ENCODE results near the gene KCNK1. TPM values are rescaled to one million over a fixed set of nuclear protein-coding genes. Genes with fewer than 3 reads are reported as not detected.

The KCNK1 gene
- total RNA-seq, 4 donors from 2014 or later: 0.88 to 1.7 (median 0.98) TPM; not detected in 1

DNA sequence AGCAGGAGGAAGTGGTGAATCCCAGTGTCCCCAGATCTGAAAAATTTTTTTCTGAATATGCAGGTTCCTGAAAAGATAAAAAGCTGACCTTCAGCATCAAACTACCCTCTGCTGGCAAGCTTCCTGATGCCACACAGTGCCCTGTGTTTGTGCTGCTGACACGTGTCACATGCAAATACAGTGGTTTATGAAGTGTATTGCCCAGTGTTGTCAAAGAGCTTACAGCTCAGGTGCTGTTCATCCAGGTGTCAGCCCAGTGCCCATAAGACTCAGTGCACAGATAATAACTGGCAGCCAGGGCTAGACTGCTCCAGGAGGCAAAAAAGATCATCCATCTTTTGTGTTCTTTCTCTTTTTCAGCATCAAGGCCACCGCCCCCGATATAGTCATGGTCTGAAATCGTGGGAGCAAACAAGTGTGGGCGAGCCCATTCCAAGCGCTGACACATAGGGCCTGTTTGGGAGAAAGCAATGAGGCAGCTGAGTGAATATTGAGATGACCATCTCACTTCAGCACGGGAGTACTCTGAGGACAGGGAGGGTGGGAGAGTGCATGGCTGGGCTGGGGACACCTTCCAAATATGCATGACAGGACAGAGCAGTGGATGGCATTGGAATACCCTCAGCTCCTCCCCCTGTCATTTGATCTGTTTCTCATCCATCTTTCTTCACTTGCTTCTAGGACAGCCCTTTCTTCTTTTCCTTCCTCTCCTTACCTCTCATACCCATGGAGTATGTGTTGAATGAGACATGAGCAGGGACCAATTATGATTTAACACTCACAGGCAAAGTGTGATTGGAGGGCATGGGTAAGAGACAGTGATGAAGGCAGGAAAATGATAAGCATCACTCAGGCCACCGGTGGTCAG lies 6.4 kb upstream of the KCNK1 start:
- TF ChIP-seq CTCF (IDR thresholded peaks at IDR 0.05; ENCODE audit: low read depth): no peak

DNA sequence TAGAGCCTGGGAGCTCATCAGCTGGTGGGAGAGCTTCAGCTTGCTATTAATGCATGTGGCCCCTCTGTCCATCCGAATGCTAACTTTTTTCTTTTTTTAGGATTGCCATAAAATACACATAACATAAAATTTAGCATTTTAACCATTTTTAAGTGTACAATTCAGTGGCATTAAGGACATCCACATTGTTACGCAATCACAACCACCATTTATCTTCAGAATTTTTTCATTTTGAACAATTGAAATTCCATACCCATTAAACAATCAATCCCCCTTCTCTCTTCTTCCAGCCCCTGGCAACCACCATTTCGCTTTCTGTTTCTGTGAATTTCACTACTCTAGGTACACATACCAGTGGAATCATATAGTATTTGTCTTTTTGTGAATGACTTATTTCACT lies 4.9 kb upstream of the KCNK1 start:
- TF ChIP-seq CTCF (IDR thresholded peaks at IDR 0.05; ENCODE audit: low read depth): no peak

DNA sequence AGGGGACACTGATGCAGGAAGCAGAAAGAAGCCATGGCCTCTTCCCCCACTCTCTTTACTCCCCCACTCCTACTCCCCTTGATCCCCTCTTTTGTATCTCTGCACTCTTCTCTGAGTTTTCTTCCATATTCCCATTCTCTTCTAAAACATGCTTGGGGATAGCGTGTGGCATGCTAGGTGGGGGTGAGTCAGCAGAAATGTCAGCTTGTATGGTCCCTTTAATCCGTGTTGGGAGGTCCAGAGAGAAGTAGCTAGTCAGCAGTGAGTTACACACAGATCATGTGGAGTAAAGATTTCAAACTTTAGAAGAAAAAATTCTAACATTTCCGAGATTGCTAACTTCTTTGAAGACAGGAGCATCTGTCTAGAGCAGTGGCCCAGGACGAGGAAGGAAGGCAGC lies 4.0 kb upstream of the KCNK1 start:
- TF ChIP-seq CTCF (IDR thresholded peaks at IDR 0.05; ENCODE audit: low read depth): no peak

DNA sequence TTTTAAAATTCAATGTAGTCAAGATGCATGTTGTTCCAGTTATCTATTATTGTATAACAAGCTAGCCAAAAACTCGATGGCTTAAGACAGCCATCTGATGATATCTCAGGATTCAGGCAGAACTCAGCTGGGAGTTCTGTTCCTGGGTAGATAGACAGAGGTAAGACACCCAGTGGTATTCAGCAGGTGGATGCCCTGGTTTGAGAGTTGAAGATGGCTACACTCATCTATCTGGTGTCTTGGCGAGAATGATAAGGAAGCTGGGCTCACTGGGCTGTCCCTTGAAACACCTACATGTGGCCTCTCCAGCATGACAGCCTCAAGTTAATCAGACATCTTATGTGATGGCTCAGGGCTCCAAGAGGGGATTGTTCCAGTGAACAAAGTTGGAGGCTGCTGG lies 3.3 kb upstream of the KCNK1 start:
- no peak for TF ChIP-seq CTCF (IDR thresholded peaks at IDR 0.05; ENCODE audit: low read depth)

DNA sequence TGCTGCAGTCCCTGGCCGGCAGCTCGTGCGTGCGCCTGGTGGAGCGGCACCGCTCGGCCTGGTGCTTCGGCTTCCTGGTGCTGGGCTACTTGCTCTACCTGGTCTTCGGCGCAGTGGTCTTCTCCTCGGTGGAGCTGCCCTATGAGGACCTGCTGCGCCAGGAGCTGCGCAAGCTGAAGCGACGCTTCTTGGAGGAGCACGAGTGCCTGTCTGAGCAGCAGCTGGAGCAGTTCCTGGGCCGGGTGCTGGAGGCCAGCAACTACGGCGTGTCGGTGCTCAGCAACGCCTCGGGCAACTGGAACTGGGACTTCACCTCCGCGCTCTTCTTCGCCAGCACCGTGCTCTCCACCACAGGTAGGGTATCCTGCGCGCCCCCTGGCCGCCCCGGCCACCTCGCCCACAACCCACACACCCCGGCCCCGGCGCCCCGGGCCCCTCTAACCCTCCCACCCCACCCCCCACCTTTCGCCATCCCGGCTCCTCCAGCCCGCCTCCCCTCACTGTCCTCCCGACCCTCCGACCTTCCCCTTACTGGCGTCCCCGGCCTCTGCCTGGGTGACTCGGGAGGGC lies 352 bp downstream of the KCNK1 start:
- TF ChIP-seq CTCF (IDR thresholded peaks at IDR 0.05; ENCODE audit: low read depth): no peak

DNA sequence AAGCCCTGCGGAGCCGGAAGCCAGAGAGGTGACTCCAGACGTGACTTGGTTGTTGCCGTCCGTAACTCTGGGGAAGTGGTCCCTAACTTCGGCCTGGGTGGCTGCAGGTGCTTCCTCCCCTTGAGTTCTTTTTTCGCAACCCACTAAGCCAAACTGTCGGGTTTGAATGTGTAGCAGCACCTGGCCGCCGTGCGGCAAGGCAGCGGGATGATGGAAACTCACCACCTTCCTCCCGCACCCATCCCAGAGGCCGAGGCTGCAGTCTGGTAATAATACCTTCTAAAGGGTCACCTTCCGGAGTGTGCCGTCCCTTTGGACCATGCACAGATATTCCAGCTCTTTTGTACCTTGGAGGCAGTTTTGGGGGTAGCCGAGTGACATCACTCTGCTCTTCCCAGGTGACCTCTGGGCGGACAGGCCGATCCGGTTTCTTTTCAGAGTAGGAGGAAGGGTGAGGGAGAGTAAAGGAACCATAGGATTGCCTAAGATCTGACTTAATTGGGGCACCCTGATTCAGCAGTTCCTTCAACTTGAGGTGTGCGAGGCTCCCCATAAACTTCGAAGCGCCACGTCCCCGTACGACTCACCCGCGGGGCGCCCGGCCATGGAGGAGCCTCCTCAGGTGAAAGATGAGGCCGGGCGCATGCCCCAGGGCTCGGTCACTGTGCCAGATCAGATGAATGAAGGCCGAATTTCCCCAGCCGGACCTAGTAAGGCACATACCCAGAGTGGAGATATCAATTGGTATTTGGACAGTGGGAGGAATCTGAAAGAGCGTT lies 1.0 kb downstream of the KCNK1 start:
- TF ChIP-seq CTCF (IDR thresholded peaks at IDR 0.05; ENCODE audit: low read depth): no peak

DNA sequence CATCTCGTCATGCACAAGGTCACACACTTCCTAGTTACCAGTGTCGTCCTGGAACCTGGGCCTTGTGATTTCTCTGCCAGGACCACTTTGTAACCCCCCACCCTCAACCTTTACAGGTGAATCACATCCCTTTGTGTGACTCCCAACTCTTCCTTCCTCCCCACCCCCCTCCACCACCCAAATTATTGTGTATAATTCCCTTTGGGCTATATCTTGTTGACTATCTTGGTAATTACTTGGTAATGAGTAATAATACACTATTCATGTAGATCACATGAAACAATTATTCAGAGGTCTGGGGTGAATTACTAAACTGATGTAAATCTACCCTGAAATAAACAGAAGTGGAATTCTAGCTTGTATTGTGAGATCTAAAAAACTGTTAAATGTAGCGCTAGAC lies 1.7 kb downstream of the KCNK1 start:
- no peak for TF ChIP-seq CTCF (IDR thresholded peaks at IDR 0.05; ENCODE audit: low read depth)

Data from subcutaneous adipose tissue (tissue), 4 donors.